GM19035 (cell line): ENCODE measurements around the gene HRH1.

Experiments
- ATAC-seq: cut with Tn5 transposase; IDR thresholded peaks from one replicate; pipeline ENCODE4 v1.9.1; 2021; ENCODE audit not compliant: unreplicated experiment

HRH1 gene

DNA sequence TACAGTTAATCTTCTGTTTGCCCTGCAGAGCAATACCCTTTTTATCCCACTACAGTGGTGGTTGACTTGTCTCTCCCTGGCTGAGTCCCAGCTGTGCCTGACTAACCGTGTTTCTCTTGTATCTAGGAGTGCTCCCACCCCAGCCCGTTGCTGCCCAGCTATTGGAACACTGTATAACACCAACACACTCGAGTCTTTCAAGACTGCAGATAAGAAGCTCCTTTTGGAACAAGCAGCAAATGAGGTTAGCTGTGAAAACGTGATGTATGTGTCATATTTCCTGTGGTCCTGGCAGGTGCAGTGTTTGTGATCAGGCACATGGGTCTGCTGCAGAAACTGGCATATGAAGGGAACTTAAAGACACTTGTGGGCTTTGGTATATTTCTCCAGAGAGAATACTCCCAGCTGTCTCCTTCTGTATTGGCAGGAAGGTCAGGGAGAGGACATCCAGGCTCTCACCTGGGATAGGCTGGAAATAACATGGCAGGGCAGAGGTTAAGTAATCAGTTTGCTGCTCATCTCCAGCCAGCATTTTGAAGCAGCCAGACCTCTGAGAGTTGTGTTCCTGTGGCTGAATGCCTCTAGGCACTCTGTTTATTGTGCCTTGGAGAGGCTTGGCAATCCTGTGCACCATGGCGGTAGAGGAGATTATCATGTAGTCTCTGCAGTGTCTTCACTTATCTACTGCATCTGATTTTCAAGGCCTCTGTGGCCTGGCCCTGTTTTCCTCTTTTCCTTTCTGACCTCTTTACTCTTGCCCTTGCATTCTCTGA lies 152.7 kb downstream of the HRH1 start:
- ATAC-seq = no peak

DNA sequence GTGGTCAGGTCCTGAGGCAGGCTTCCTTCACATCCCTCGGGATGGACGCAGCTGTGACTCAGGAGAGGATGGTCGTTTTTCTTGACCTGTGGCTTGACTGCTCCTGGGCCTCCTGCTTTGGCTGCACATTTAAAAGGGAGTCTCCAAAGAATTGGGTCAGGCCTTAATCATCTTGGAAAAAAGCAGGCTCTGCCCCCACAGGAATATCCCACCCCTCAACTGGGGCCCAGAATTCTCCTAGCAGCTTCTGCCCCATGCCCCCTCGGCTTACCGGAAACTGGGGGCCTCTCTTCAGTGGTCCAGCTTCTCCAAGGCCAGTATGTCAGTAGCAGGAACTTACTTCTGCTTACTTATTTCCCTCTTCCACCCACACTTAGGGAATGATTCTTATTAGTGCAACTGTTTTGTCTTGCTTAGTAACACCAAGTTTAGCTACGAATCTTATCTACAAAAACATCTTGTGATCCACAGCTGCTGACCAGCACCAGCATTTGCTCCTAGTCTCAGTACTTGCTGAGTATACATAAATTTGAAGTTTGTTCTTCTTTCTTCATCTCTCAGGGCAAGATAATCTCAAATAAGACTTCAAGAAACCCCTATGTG lies 153.6 kb downstream of the HRH1 start:
- ATAC-seq = no peak

DNA sequence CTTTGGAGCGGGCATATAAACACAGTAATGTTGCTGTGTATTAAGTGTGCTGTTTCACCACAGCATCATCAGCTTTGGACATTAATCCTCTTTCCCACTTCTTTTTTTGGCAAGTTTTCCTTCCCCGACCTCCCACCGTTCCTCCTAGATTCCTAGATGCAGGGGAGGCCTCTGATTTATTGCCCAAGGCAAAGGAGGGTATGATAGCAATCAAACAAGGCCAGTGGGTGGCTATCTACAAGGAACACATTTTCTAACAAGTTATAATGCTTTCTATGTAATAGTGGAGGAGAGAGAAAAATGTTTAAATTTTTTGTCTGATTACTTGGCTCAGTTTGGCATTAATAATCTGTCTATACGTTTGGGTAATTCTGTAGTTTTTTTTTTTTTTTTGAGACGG lies 156.0 kb downstream of the HRH1 start:
- no peak for ATAC-seq

DNA sequence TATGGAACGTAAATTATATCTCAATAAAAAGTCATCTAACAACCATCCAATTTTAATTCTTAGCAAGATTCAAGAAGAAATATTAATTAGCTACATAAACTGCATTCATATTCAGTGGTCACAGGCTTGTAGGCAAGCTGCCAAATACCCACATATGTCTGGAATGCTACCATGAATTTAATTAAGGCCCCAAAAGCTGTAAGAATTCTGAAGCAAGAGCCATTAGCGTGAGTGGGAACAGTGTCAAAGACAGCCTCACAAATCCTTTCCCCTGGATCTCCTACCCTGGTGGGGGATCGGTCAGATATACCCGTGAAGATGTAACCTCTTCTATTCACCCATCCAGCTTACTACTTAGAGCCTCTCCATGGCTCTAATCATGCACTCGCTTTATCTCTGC lies 157.9 kb downstream of the HRH1 start:
- ATAC-seq = no peak
